PFSK-1 (cell line): ENCODE results near the gene RASIP1.

Experiments
- FOXP2 ChIP-seq: optimal IDR thresholded peaks from 2 replicates; pipeline ENCODE3; 2011; ENCODE audit warnings: borderline replicate concordance, control low read depth, inconsistent platforms; ENCODE audit not compliant: insufficient read depth; ENCODE audit errors: extremely low read length, extremely low read depth
- POLR2AphosphoS5 ChIP-seq: IDR thresholded peaks from 2 replicates; pipeline ENCODE4 v1.6.1; 2012; ENCODE audit warnings: low read depth, mild to moderate bottlenecking, control low read depth, low read length, moderate library complexity
- SIN3A ChIP-seq: IDR thresholded peaks from 2 replicates; pipeline ENCODE4 v1.6.1; 2012; ENCODE audit warnings: mild to moderate bottlenecking, low read length, moderate library complexity, borderline replicate concordance; ENCODE audit not compliant: insufficient read depth
- TAF1 ChIP-seq: IDR thresholded peaks from 2 replicates; pipeline ENCODE4 v1.6.1; 2012; ENCODE audit warnings: low read length, control low read depth, borderline replicate concordance; ENCODE audit not compliant: insufficient read depth
- TF ChIP-seq, protein P1 (sequence below), 2 experiments: IDR thresholded peaks; 2 replicates each; pipeline versions ENCODE4 v1.6.1 to v1.8.0; 2011 to 2012; ENCODE audit warnings: low read depth in 2 of 2, low read length in 2 of 2, control low read depth in 1 of 2, inconsistent platforms in 1 of 2, mild to moderate bottlenecking in 1 of 2, moderate library complexity in 1 of 2; ENCODE audit not compliant: insufficient read depth in 1 of 2

The RASIP1 gene

DNA sequence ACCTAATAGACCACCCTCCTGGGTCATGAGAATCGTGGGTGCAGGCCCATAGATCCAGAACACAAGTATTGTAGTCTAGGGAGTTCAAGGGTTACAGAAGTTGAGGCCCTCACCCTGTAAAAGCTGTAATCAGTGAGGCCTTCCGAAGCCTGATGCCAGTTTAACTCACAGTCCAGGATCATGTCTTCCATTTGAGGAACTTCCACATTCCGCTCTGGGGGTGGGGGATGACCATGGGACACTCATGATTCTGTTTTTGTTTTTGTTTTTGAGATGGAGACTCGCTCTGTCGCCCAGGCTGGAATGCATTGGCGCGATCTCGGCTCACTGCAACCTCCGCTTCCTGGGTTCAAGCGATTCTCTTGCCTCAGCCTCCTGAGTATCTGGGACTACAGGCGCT is 1.7 kb upstream of the RASIP1 start:
- TF ChIP-seq, protein P1, sequence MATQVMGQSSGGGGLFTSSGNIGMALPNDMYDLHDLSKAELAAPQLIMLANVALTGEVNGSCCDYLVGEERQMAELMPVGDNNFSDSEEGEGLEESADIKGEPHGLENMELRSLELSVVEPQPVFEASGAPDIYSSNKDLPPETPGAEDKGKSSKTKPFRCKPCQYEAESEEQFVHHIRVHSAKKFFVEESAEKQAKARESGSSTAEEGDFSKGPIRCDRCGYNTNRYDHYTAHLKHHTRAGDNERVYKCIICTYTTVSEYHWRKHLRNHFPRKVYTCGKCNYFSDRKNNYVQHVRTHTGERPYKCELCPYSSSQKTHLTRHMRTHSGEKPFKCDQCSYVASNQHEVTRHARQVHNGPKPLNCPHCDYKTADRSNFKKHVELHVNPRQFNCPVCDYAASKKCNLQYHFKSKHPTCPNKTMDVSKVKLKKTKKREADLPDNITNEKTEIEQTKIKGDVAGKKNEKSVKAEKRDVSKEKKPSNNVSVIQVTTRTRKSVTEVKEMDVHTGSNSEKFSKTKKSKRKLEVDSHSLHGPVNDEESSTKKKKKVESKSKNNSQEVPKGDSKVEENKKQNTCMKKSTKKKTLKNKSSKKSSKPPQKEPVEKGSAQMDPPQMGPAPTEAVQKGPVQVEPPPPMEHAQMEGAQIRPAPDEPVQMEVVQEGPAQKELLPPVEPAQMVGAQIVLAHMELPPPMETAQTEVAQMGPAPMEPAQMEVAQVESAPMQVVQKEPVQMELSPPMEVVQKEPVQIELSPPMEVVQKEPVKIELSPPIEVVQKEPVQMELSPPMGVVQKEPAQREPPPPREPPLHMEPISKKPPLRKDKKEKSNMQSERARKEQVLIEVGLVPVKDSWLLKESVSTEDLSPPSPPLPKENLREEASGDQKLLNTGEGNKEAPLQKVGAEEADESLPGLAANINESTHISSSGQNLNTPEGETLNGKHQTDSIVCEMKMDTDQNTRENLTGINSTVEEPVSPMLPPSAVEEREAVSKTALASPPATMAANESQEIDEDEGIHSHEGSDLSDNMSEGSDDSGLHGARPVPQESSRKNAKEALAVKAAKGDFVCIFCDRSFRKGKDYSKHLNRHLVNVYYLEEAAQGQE (IDR thresholded peaks at IDR 0.05; ENCODE audit: insufficient read depth in 1 of 2, low read depth in 2 of 2, low read length in 2 of 2), result no peak

DNA sequence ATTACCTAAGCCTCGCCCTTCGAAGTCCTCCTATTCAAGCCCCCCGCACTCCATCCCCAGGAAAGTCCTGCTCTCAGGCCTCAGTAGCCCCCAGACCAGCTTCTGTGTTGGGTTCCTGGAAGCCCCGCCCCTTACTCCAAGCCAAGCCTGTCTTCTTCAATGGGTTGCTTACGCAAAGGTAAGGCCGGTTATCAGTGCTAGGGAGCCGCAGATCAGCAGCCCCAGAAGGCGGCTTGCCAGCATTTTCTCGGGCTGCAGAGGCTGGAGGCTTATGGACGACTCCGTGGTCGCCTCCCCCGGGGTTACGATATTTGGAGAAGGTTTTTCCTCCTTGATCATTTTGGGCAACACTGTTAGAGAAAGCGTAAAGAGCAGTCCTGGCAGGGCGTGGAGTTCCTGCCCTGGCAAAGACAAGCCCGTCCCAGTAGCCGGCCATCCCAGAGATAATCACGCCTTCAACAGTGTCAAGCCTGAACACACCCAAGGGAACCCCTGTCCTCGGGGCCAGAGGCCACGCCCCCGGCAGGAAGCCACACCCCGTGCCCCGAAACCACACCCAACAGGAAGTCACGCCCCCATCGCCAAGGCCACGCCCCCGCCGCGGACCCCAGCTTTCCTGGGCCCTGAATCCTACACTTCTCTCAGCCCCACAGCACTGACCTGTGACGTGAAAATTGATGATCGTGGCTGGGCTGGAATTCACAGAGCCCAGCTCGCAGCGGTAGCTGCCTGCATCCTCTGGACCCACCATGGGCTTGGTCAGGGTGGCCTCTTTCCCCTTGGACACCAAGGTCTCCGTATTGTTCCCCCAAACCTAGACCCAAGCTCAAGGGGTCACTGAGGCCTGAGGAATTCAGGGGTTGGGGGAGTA is 954 bp upstream of the RASIP1 start:
- TF ChIP-seq, protein P1 (IDR thresholded peaks at IDR 0.05; ENCODE audit: insufficient read depth in 1 of 2, low read depth in 2 of 2, low read length in 2 of 2), result no peak
- peak; percentile 33 for TF ChIP-seq FOXP2

DNA sequence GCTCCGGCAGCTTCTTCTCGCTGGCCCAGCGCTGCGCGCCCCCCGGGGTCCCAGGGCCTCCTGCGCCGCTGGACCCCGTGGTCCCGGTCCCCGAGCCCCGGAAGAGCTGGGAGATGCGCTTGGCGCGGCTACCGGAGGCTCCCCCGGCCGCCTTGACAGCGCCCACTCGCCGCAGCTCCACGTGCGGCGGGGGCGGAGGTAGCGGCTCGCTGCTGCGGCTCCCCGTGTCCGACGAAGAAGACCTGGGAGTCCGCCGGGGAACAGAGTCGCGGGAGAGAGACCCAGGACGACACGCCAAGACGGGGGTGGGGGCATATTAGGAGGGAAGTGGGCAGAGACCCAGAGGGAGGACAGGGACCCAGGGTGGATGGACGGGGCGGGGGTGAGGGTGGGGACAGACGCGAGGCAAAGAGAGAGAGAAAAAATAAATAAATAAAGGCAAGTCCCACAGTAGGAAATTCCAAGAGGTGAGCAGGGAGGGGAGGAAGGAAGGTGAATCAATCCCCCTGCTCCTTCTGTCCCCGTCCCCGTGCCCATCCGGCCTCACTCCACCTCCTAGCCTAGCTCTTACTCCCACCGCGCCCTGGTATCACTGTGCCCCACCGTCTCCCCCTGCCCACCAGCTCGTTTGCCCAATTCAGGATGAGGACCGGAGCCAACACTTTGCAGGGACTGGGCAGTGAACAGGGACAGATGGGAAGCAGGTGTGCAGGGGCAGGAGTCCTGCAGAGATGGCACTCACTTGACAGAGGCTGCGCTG is 826 bp downstream of the RASIP1 start:
- TF ChIP-seq, protein P1 (IDR thresholded peaks at IDR 0.05; ENCODE audit: insufficient read depth in 1 of 2, low read depth in 2 of 2, low read length in 2 of 2), result no peak
- TF ChIP-seq TAF1, result no peak
- TF ChIP-seq SIN3A, result no peak
- TF ChIP-seq FOXP2, result no peak
- TF ChIP-seq POLR2AphosphoS5, result no peak

DNA sequence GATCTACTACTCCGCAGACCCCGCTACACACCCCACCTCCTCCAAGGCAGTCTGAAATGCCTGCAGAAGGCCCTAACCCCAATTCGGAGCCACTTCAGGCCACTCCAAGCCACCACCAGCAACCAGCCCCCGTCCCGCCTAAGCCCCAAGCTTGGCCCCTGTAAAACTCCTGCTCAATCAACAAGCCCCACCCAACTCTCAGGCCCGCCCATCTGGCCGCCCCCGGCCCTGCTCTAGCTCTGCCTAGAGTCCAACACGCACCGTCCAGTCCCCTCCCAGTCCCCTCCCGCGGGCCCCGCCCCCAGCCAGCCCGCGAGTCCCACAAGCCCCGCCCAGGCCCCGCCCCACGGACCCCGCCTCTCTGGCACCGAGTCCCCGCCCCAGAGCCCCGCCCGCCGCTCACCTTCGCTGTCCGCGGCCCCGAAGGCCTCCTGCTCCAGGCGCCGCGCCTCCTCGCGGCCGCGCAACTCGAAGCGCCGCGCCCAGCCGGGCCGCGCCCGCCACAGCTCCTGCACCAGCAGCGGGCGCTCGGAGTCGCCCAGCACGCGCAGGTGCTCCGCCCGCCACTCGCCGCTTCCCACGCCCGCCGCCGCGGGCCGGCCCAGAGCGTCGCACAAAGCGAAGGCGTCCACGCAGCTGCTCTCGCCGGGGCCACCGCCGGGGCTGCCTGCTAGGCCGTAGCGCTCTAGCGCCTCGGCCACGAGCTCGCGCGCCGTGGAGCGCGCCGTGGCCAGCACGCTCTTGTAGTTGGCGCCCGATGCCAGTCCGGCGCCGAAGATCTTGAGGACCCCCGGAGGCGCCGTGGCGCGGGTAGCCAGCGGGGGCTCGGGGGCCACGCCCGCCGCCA is 1.6 kb downstream of the RASIP1 start:
- TF ChIP-seq, protein P1 (IDR thresholded peaks at IDR 0.05; ENCODE audit: insufficient read depth in 1 of 2, low read depth in 2 of 2, low read length in 2 of 2), result no peak
- TF ChIP-seq POLR2AphosphoS5, result no peak; the same call in 1 of the 2 replicates
- no peak for TF ChIP-seq TAF1
- no peak for TF ChIP-seq SIN3A
- peak; percentile 83 for TF ChIP-seq FOXP2
